ENCODE data around the gene TNRC6C.

DNA sequence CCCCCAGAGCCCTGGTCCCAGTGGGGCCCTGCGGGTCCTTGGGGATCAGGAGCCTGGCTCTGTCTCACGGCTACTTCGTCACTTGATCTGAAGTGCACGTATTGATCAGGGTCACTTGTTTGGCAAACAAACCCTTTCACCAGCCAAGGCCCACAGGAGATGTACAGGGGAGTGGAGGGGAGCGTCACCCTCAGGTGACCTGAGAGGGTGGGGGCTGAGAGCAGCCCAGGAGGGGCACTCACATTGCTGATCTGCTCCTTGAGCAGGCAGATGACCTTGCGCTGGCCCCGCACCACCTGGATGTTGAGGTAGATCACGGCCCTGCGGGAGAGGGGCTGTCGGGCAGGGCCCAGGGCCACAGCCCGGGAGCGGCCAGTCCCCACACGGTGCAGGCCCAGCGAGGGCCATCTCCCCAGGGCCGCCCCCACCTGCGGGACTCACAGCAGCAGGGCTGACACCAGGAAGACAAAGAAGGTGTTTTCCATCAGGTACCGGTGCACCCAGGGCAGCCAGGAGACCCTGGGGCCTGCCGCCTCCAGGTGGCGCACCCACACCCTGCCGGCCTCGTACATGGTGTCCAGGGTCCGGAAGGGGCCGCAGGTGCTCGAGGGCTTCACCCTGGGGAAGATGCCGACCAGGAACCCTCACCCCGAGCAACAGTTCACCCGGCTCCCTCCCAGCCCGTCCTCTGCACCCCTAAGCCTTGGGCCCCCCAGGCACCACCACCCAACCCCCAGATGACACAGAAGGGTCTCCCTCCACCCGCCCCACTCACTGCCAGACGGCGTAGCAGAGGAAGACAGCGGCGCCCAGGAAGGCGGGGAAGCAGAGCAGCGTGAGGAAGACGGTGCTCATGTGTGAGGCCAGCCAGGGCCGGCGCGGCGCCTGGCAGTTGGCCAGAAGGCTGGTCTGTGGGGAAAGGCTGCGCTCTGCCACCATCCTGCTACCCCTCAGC is 158.8 kb downstream of the TNRC6C start:
- TF ChIP-seq GATA3 (IDR thresholded peaks at IDR 0.05; ENCODE audit: low read depth, low read length) = no peak
- TF ChIP-seq GATA2 (IDR thresholded peaks at IDR 0.05; ENCODE audit: low read depth, low read length) = no peak

Data from SH-SY5Y (cell line).